Germinal center (tissue), 1 donor: ENCODE data around the gene LGALS9C.
"Not testable (repeated sequence)": the region's sequence is repeated elsewhere in the genome, so short reads cannot be mapped to it uniquely, and the experiment has no call there.

ENCODE experiments used
- DNase-seq: peaks from one replicate; pipeline ENCODE4 v3.0.0; 2012; ENCODE audit warnings: mixed read lengths, low spot score

The LGALS9C gene

GRCh38 chr17:18478977-18479595 is 2.5 kb downstream of the LGALS9C start:
- DNase-seq: not testable (repeated sequence)

- not testable (repeated sequence) for DNase-seq
Measured at GRCh38 chr17:18481775-18482174, 5.2 kb downstream of the LGALS9C start.

GRCh38 chr17:18485936-18486464 is 9.4 kb downstream of the LGALS9C start:
- DNase-seq: not testable (repeated sequence)

- not testable (repeated sequence) for DNase-seq
Measured at GRCh38 chr17:18487633-18488032, 11.0 kb downstream of the LGALS9C start.

- DNase-seq: not testable (repeated sequence)
Measured at GRCh38 chr17:18488622-18489021, 12.0 kb downstream of the LGALS9C start.

GRCh38 chr17:18490016-18490415 is 13.4 kb downstream of the LGALS9C start:
- not testable (repeated sequence) for DNase-seq

- DNase-seq: not testable (repeated sequence)
Measured at GRCh38 chr17:18492712-18493480, 16.3 kb downstream of the LGALS9C start.

- DNase-seq: not testable (repeated sequence)
Measured at GRCh38 chr17:18494250-18494768, 17.7 kb downstream of the LGALS9C start.

- DNase-seq: not testable (repeated sequence)
Measured at GRCh38 chr17:18497044-18497443, 20.5 kb downstream of the LGALS9C start.

- DNase-seq: not testable (repeated sequence)
Measured at GRCh38 chr17:18499100-18499499, 22.5 kb downstream of the LGALS9C start.

- not testable (repeated sequence) for DNase-seq
Measured at GRCh38 chr17:18499756-18500155, 23.2 kb downstream of the LGALS9C start.

- DNase-seq: not testable (repeated sequence)
Measured at GRCh38 chr17:18500281-18500680, 23.7 kb downstream of the LGALS9C start.

- DNase-seq: not testable (repeated sequence)
Measured at GRCh38 chr17:18500816-18501215, 24.2 kb downstream of the LGALS9C start.

- not testable (repeated sequence) for DNase-seq
Measured at GRCh38 chr17:18503221-18503620, 26.6 kb downstream of the LGALS9C start.

- DNase-seq: not testable (repeated sequence)
Measured at GRCh38 chr17:18507729-18508128, 31.1 kb downstream of the LGALS9C start.

- DNase-seq: not testable (repeated sequence)
Measured at GRCh38 chr17:18508667-18509066, 32.1 kb downstream of the LGALS9C start.

GRCh38 chr17:18521100-18521499 is 44.5 kb downstream of the LGALS9C start:
- not testable (repeated sequence) for DNase-seq

GRCh38 chr17:18525015-18525414 is 48.4 kb downstream of the LGALS9C start:
- DNase-seq: not testable (repeated sequence)

- not testable (repeated sequence) for DNase-seq
Measured at GRCh38 chr17:18526168-18526800, 49.7 kb downstream of the LGALS9C start.

- not testable (repeated sequence) for DNase-seq
Measured at GRCh38 chr17:18527354-18527753, 50.8 kb downstream of the LGALS9C start.

GRCh38 chr17:18528435-18528834 is 51.8 kb downstream of the LGALS9C start:
- DNase-seq: not testable (repeated sequence)

GRCh38 chr17:18528899-18529500 is 52.4 kb downstream of the LGALS9C start:
- not testable (repeated sequence) for DNase-seq
